CD4-positive, alpha-beta T cell treated with Interleukin-15 for 4 hours (primary cell): ENCODE results near the gene PLAU.
"Not testable (repeated sequence)": the region's sequence is repeated elsewhere in the genome, so short reads cannot be mapped to it uniquely, and the experiment has no call there.

Source experiments
- DNase-seq: peaks from one replicate; pipeline ENCODE4 v3.0.0-alpha.2; 2020; ENCODE audit warnings: low spot score

PLAU gene

GRCh38 chr10:73950155-73950948 lies 39.4 kb downstream of the PLAU start:
- DNase-seq, result no peak

GRCh38 chr10:73953665-73954064 lies 42.7 kb downstream of the PLAU start:
- no peak for DNase-seq

- DNase-seq, result no peak
Observed at GRCh38 chr10:73954737-73955136, 43.8 kb downstream of the PLAU start.

GRCh38 chr10:73955719-73956118 lies 44.8 kb downstream of the PLAU start:
- DNase-seq, result no peak

- DNase-seq, result peak; percentile 57
Observed at GRCh38 chr10:73956476-73957359, 45.8 kb downstream of the PLAU start.

- DNase-seq, result no peak
Observed at GRCh38 chr10:73959484-73960243, 48.7 kb downstream of the PLAU start.

- DNase-seq, result no peak
Observed at GRCh38 chr10:73962386-73962785, 51.5 kb downstream of the PLAU start.

GRCh38 chr10:73963533-73963932 lies 52.6 kb downstream of the PLAU start:
- not testable (repeated sequence) for DNase-seq

- DNase-seq, result no peak
Observed at GRCh38 chr10:73964743-73965142, 53.8 kb downstream of the PLAU start.

GRCh38 chr10:73965267-73965889 lies 54.4 kb downstream of the PLAU start:
- DNase-seq, result not testable (repeated sequence)

GRCh38 chr10:73965890-73966768 lies 55.2 kb downstream of the PLAU start:
- no peak for DNase-seq

GRCh38 chr10:73967022-73967429 lies 56.1 kb downstream of the PLAU start:
- DNase-seq, result no peak
